Gastrocnemius medialis (tissue), 4 donors: ENCODE results near the gene TRIM71. TPM values are rescaled to one million over a fixed set of nuclear protein-coding genes. Genes with fewer than 3 reads are reported as not detected.
A peak's percentile ranks its signal among the peaks of the same experiment; 100 is the strongest.

Experiments
- ATAC-seq, 2 donors: fragments of 150-250 bp; one replicate each; pipeline ENCODE4 v1.9.1; 2016
- DNase-seq, 2 donors: peaks; one replicate each; pipeline ENCODE4 v3.0.0-alpha.2; 2019
- H3K27ac ChIP-seq, 4 donors: fragments of 200-600 bp; sonication (generic); 1 replicate in 1 of 4; 2 replicates in 3 of 4; pipeline ENCODE4 v1.5.1; 2016 to 2018; ENCODE audit warnings: mild to moderate bottlenecking in 2 of 4, moderate library complexity in 1 of 4
- H3K27me3 ChIP-seq, 3 donors: fragments of 200-600 bp; sonication (generic) in 2 of 3; 1 replicate in 1 of 3; 2 replicates in 2 of 3; pipeline versions ENCODE4 v1.5.1 to v1.6.0; 2016 to 2019; ENCODE audit warnings: mild to moderate bottlenecking in 1 of 3, moderate library complexity in 1 of 3
- H3K36me3 ChIP-seq, 2 donors: fragments of 200-600 bp; sonication (generic) in 1 of 2; one replicate each; pipeline ENCODE4 v1.5.1; 2017 to 2018
- H3K4me1 ChIP-seq, 2 donors: fragments of 200-600 bp; sonication (generic) in 1 of 2; one replicate each; pipeline ENCODE4 v1.5.1; 2016 to 2017; ENCODE audit warnings: mild to moderate bottlenecking in 2 of 2
- H3K4me3 ChIP-seq, 4 donors: fragments of 200-600 bp; sonication (generic) in 3 of 4; 1 replicate in 1 of 4; 2 replicates in 3 of 4; pipeline ENCODE4 v1.5.1; 2016 to 2019; ENCODE audit warnings: mild to moderate bottlenecking in 2 of 4
- H3K9me3 ChIP-seq, 3 donors: fragments of 200-600 bp; sonication (generic) in 2 of 3; 1 replicate in 1 of 3; 2 replicates in 2 of 3; pipeline ENCODE4 v1.5.1; 2016 to 2019
- POLR2A ChIP-seq, 2 donors: fragments of 450-650 bp; IDR thresholded peaks; one replicate each; pipeline ENCODE4 v1.6.1; 2017; ENCODE audit warnings: antibody characterized with exemption in 2 of 2, mild to moderate bottlenecking in 2 of 2, moderate library complexity in 2 of 2
- in situ Hi-C, 4 donors: fragments of 200-750 bp; cut with MboI; loops; one replicate each; pipeline versions ENCODE4 v1.15.0 to v1.8.0; 2017; ENCODE audit warnings: low sequenced_read_pairs in 4 of 4
- intact Hi-C: fragments of 100-400 bp; cut with DNase I; formaldehyde crosslinking; loops from one replicate; pipeline ENCODE4 v1.15.1; 2023; ENCODE audit warnings: low total_unique reads
- total RNA-seq, 4 donors: library from RNA; depleted of rRNA; stranded (reverse); fragments of >200 nt; gene quantifications; one replicate each; pipeline versions ENCODE4 v1.1.0 to v1.2.3, GENCODE V29; 2016
- TF ChIP-seq, protein P1 (sequence below), 5 experiments: fragments of 450-650 bp in 3 of 5; fragments of 200-600 bp in 2 of 5; sonication (generic) in 2 of 5; IDR thresholded peaks in 4 of 5; conservative IDR thresholded peaks in 1 of 5; 1 replicate in 4 of 5; 2 replicates in 1 of 5; pipeline ENCODE4 v1.5.1; 2016 to 2019; ENCODE audit warnings: antibody characterized with exemption in 5 of 5, mild to moderate bottlenecking in 3 of 5, moderate library complexity in 3 of 5

TRIM71 gene
- total RNA-seq = not detected

DNA sequence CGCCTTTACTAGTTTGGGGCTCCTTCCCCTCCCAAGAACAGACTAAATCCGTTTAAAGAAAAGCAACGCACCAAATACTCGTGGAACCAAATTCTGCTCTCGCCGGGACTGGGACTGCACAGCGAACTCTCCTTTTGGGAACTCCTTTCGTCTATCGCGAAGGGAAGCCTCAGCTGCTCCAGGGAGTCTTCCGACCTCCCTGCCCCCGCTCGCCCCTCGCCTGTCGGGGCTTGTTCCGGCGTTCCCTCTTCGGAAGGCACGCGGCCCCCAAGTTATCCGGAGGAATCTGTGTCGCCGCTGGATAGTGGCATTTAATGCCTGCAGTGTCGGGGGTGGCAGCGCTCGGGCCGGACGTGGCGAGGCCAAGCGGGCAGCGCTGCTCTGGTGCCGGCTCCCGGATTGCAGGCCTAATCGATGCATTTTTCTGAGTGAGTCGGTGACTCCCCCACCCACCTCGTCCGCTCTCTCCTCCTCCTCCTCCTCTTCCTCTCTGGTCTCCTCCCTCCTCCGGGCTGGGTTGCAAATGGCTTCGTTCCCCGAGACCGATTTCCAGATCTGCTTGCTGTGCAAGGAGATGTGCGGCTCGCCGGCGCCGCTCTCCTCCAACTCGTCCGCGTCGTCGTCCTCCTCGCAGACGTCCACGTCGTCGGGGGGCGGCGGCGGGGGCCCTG, at the start of gene TRIM71:
Gene TRIM71 (plus strand): TSS at position 440 of the 671 bp plus-strand sequence. CDS start 84 bp downstream, at position 524.
- in situ Hi-C loops = no loop called here
- H3K9me3 ChIP-seq = no peaks in the 10 kb centered on the region

DNA sequence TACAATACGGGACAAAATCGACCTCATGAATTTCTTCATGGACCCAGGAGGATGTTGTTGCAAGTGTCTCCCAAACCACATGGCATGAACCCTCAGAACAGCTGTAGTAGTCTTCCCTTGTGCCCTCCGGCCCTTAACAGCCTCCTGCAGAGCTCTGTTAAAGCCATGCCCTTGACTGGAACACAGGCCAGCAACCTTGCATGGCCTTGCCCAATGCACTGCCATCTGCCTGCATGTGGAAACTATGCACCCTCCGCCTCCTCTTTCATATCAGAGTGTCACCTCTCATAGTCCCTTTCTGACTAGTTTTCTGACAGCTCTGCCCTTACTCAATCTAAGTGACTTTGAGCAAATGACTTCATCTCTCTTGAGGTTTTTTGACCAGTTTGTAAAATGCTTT, 39.4 kb upstream of the TRIM71 start:
- TF ChIP-seq POLR2A (IDR thresholded peaks at IDR 0.05) = no peak
- TF ChIP-seq, protein P1, sequence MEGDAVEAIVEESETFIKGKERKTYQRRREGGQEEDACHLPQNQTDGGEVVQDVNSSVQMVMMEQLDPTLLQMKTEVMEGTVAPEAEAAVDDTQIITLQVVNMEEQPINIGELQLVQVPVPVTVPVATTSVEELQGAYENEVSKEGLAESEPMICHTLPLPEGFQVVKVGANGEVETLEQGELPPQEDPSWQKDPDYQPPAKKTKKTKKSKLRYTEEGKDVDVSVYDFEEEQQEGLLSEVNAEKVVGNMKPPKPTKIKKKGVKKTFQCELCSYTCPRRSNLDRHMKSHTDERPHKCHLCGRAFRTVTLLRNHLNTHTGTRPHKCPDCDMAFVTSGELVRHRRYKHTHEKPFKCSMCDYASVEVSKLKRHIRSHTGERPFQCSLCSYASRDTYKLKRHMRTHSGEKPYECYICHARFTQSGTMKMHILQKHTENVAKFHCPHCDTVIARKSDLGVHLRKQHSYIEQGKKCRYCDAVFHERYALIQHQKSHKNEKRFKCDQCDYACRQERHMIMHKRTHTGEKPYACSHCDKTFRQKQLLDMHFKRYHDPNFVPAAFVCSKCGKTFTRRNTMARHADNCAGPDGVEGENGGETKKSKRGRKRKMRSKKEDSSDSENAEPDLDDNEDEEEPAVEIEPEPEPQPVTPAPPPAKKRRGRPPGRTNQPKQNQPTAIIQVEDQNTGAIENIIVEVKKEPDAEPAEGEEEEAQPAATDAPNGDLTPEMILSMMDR (IDR thresholded peaks at IDR 0.05 in 4 of 5, conservative IDR thresholded peaks at IDR 0.05 in 1 of 5) = no peak

More for the DNA sequence above, at the start of gene TRIM71:
- H3K36me3 ChIP-seq = no peaks in the 10 kb centered on the region
- no peak within 1 kb of the TSS for H3K27ac ChIP-seq
- peaks cover 0 to 10% of the 10 kb centered on the region in 2 donors for H3K4me1 ChIP-seq
- no peak for DNase-seq
- no peak for ATAC-seq
- TF ChIP-seq, protein P1 (IDR thresholded peaks at IDR 0.05 in 4 of 5, conservative IDR thresholded peaks at IDR 0.05 in 1 of 5) = no peak
- TF ChIP-seq POLR2A (IDR thresholded peaks at IDR 0.05) = no peak
- intact Hi-C loops = no loop called here
- peaks cover 53 to 66% (median 60%) of the 10 kb centered on the region in 3 donors for H3K27me3 ChIP-seq
- H3K4me3 ChIP-seq = peak within 1 kb of the TSS; percentile 33 to 48 (median 40)

DNA sequence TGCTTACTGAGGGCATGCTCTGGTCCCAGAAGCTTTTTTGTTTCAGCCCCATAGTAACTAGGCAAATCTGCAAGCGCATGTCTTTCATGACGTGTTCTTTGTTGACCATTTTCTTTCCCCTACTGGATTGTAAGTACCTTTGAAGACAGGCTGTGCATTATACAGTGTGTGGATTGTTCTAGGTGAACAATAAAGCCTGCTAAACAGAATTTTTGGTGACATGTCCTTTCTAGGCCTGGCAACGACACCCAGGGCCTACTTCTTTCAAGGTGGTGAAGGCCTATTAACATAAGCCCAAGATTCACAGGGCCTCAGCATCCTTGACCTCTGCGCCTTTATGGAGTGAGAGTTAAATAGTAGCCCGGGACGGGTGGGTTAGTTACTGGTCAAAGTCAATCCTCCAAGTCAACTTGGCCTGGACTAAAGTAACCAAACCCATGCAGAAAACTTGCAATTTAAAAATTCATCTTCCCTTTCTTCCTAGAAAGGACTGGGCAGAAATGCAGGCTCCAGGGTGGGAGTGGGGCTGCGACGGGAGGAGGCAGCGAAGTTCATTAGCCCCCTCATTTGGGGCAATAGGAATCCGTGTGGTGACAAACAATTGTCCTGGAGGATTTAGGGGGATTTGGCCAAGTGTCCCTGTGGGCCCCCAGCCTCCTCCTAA, 37.6 kb upstream of the TRIM71 start:
- ATAC-seq (no peak), DNase-seq (no peak)
- Histone ChIP-seq H3K4me3 (peak overlapping the region in 3 of 4 donors; percentile 61 to 85 (median 70)), H3K27ac (no peak overlapping the region), H3K4me1 (peaks cover 0 to 5% of the 10 kb centered on the region in 2 donors), H3K27me3 (no peaks in the 10 kb centered on the region), H3K9me3 (no peaks in the 10 kb centered on the region), H3K36me3 (peaks cover 0 to under 1% of the 10 kb centered on the region in 2 donors)
- in situ Hi-C loops = no loop called here
- TF ChIP-seq, protein P1 (IDR thresholded peaks at IDR 0.05 in 4 of 5, conservative IDR thresholded peaks at IDR 0.05 in 1 of 5) = no peak
- no peak for TF ChIP-seq POLR2A (IDR thresholded peaks at IDR 0.05)
- intact Hi-C loops = no loop called here

More for the DNA sequence above, 39.4 kb upstream of the TRIM71 start:
- peaks cover 0 to 19% of the 10 kb centered on the region in 2 donors for H3K36me3 ChIP-seq
- H3K4me1 ChIP-seq = peaks cover 0 to 5% of the 10 kb centered on the region in 2 donors
- no peak overlapping the region for H3K27ac ChIP-seq
- no peaks in the 10 kb centered on the region for H3K9me3 ChIP-seq
- DNase-seq = no peak
- in situ Hi-C loops = no loop called here
- no peaks in the 10 kb centered on the region for H3K27me3 ChIP-seq
- intact Hi-C loops = no loop called here
- no peak for ATAC-seq
- no peak overlapping the region for H3K4me3 ChIP-seq

DNA sequence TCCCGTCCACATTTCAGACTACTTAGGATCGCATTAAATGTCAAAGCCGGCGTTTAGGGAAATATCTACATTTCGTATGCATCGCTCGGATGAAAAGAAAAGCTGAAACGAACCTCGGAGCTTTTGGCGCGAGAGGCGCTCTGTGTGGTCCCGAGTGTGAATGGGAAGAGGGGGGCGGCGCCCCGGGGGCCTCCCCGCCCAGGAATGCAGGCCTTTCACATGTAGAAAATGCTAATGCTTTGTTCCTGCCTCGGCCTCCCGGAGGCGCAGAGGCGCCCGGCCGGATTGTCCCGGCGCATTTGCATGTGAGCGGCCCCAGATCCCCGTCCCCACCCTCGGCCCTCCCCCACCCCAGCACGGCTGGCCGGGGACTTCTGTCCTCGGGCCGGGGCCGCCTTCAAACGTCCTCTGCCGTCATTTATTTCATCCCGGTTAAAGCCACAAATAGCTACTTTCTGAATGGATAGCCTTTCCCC, 37.0 kb upstream of the TRIM71 start:
- peaks cover 0 to 5% of the 10 kb centered on the region in 2 donors for H3K4me1 ChIP-seq
- no peaks in the 10 kb centered on the region for H3K27me3 ChIP-seq
- intact Hi-C loops (no loop called here), in situ Hi-C loops (no loop called here)
- DNase-seq = no peak
- peak overlapping the region; percentile 57 to 85 (median 66) for H3K4me3 ChIP-seq
- H3K9me3 ChIP-seq = no peaks in the 10 kb centered on the region
- TF ChIP-seq, protein P1 (IDR thresholded peaks at IDR 0.05 in 4 of 5, conservative IDR thresholded peaks at IDR 0.05 in 1 of 5) = no peak
- TF ChIP-seq POLR2A (IDR thresholded peaks at IDR 0.05) = no peak
- ATAC-seq = peak; percentile 24 to 43
- H3K36me3 ChIP-seq = no peaks in the 10 kb centered on the region
- no peak overlapping the region for H3K27ac ChIP-seq
